Mesenchymal stem cell (in vitro differentiated cells and primary cell): Measurements from ENCODE around the gene BABAM2.

ENCODE experiments used
- DNase-seq: peaks from one replicate; pipeline ENCODE4 v3.0.0-alpha.2; 2013
- H2AFZ ChIP-seq: one replicate; pipeline ENCODE4 v1.6.1; 2013; ENCODE audit warnings: low read depth, mild to moderate bottlenecking, control low read depth, inconsistent platforms, low read length, moderate library complexity
- H2AK5ac ChIP-seq: 2 replicates; pipeline ENCODE4 v1.6.1; 2013; ENCODE audit warnings: low read length, moderate library complexity, mild to moderate bottlenecking, inconsistent platforms; ENCODE audit not compliant: severe bottlenecking
- H2BK120ac ChIP-seq: one replicate; pipeline ENCODE4 v1.6.1; 2013; ENCODE audit warnings: low read depth, mild to moderate bottlenecking, inconsistent platforms, low read length, moderate library complexity
- H2BK12ac ChIP-seq, 2 experiments: one replicate each; pipeline ENCODE4 v1.6.1; 2013; ENCODE audit warnings: inconsistent platforms in 2 of 2, low read length in 2 of 2, mild to moderate bottlenecking in 2 of 2, moderate library complexity in 2 of 2, control low read depth in 1 of 2
- H2BK15ac ChIP-seq: one replicate; pipeline ENCODE4 v1.6.1; 2013; ENCODE audit warnings: mild to moderate bottlenecking, low read depth, inconsistent platforms; ENCODE audit not compliant: poor library complexity, severe bottlenecking
- H2BK5ac ChIP-seq: 2 replicates; pipeline ENCODE4 v1.6.1; 2013; ENCODE audit warnings: low read depth, mild to moderate bottlenecking, low read length, control low read depth, inconsistent platforms; ENCODE audit not compliant: poor library complexity, severe bottlenecking
- H3K14ac ChIP-seq, 2 experiments: one replicate each; pipeline ENCODE4 v1.6.1; 2013; ENCODE audit warnings: inconsistent platforms in 2 of 2, low read length in 2 of 2, control low read depth in 1 of 2, mild to moderate bottlenecking in 1 of 2, moderate library complexity in 1 of 2
- H3K18ac ChIP-seq, 2 experiments: one replicate each; pipeline ENCODE4 v1.6.1; 2013; ENCODE audit warnings: inconsistent platforms in 2 of 2, low read length in 2 of 2, control low read depth in 1 of 2, low read depth in 1 of 2, mild to moderate bottlenecking in 1 of 2
- H3K23ac ChIP-seq, 2 experiments: one replicate each; pipeline ENCODE4 v1.6.1; 2013; ENCODE audit warnings: inconsistent platforms in 2 of 2, low read length in 2 of 2, mild to moderate bottlenecking in 2 of 2, moderate library complexity in 2 of 2, control low read depth in 1 of 2
- H3K27ac ChIP-seq: 2 replicates; pipeline ENCODE4 v1.5.1; 2013; ENCODE audit warnings: mild to moderate bottlenecking, moderate library complexity, low read length, control low read depth, inconsistent platforms; ENCODE audit not compliant: poor library complexity, severe bottlenecking
- H3K27me3 ChIP-seq, 2 experiments: 2 replicates each; pipeline versions ENCODE4 v1.6.1 to v1.7.0; 2013; ENCODE audit warnings: low read length in 2 of 2, mild to moderate bottlenecking in 2 of 2, moderate library complexity in 2 of 2, control low read depth in 1 of 2, inconsistent platforms in 1 of 2; ENCODE audit not compliant: control insufficient read depth in 1 of 2, insufficient read depth in 1 of 2
- H3K36me3 ChIP-seq, 2 experiments: 2 replicates each; pipeline versions ENCODE4 v1.6.1 to v1.7.0; 2013; ENCODE audit warnings: low read length in 2 of 2, control low read depth in 1 of 2, inconsistent platforms in 1 of 2, low read depth in 1 of 2, mild to moderate bottlenecking in 1 of 2; ENCODE audit not compliant: insufficient read depth in 2 of 2, control insufficient read depth in 1 of 2
- H3K4ac ChIP-seq, 2 experiments: one replicate each; pipeline ENCODE4 v1.6.1; 2013; ENCODE audit warnings: inconsistent platforms in 2 of 2, low read length in 2 of 2, mild to moderate bottlenecking in 2 of 2, moderate library complexity in 2 of 2, control low read depth in 1 of 2, low read depth in 1 of 2
- H3K4me1 ChIP-seq: 2 replicates; pipeline ENCODE4 v1.6.1; 2013; ENCODE audit warnings: low read depth, low read length, control low read depth; ENCODE audit not compliant: control insufficient read depth, insufficient read depth
- H3K4me2 ChIP-seq: 2 replicates; pipeline ENCODE4 v1.6.1; 2013; ENCODE audit warnings: low read length, mild to moderate bottlenecking, inconsistent platforms; ENCODE audit not compliant: poor library complexity, severe bottlenecking
- H3K4me3 ChIP-seq, 2 experiments: 2 replicates each; pipeline versions ENCODE4 v1.5.1 to v1.7.0; 2013; ENCODE audit warnings: low read length in 2 of 2, mild to moderate bottlenecking in 2 of 2, control low read depth in 1 of 2, low read depth in 1 of 2; ENCODE audit not compliant: insufficient read depth in 1 of 2
- H3K79me1 ChIP-seq: replicated peaks from 2 replicates; pipeline ENCODE4 v1.6.1; 2013; ENCODE audit warnings: mild to moderate bottlenecking, control low read depth, low read length, inconsistent platforms; ENCODE audit not compliant: poor library complexity, severe bottlenecking
- H3K9ac ChIP-seq: 2 replicates; pipeline ENCODE4 v1.7.0; 2013; ENCODE audit warnings: mild to moderate bottlenecking, low read length, moderate library complexity
- H3K9me3 ChIP-seq: 2 replicates; pipeline ENCODE4 v1.7.0; 2013; ENCODE audit warnings: mild to moderate bottlenecking, low read length; ENCODE audit not compliant: control insufficient read depth
- H4K8ac ChIP-seq: one replicate; pipeline ENCODE4 v1.6.1; 2013; ENCODE audit warnings: inconsistent platforms, mild to moderate bottlenecking, low read length, moderate library complexity
- H4K91ac ChIP-seq: one replicate; pipeline ENCODE4 v1.6.1; 2013; ENCODE audit warnings: mild to moderate bottlenecking, low read length, inconsistent platforms
- whole genome bisulfite sequencing: methylation state at CpG from one replicate; pipeline ENCODE4 v1.1.7; 2013; ENCODE audit warnings: mixed read lengths; 5-methylcytosine and 5-hydroxymethylcytosine counted together

The BABAM2 gene

GRCh38 chr2:28343184-28343942 lies 452.8 kb downstream of the BABAM2 start:
- H3K4ac ChIP-seq = peak overlapping the region in 1 of 2 experiments; percentile 16
- H3K4me3 ChIP-seq = no peak overlapping the region
- peak overlapping the region in 1 of 2 experiments; percentile 23 for H2BK12ac ChIP-seq
- no peaks in the 10 kb centered on the region for H3K79me1 ChIP-seq
- H3K9me3 ChIP-seq = no peaks in the 10 kb centered on the region
- no peak overlapping the region for H2BK5ac ChIP-seq
- H3K23ac ChIP-seq = no peak overlapping the region
- DNase-seq = no peak
- peak overlapping the region; percentile 77 for H3K9ac ChIP-seq
- no peak overlapping the region for H2AFZ ChIP-seq
- no peaks in the 10 kb centered on the region for H3K27me3 ChIP-seq
- H3K18ac ChIP-seq = peak overlapping the region in 1 of 2 experiments; percentile 1
- H4K91ac ChIP-seq = no peak overlapping the region
- peak overlapping the region; percentile 76 for H2BK120ac ChIP-seq
- no peak overlapping the region for H2BK15ac ChIP-seq
- H4K8ac ChIP-seq = no peak overlapping the region
- H3K4me1 ChIP-seq = peaks cover 21% of the 10 kb centered on the region
- H3K4me2 ChIP-seq = no peak overlapping the region
- H2AK5ac ChIP-seq = no peak overlapping the region
- no peak overlapping the region for H3K14ac ChIP-seq
- 77% methylated on average over 3 of the region's 5 CpGs for WGBS
- H3K27ac ChIP-seq = no peak overlapping the region
- H3K36me3 ChIP-seq = peaks cover 3 to 7% of the 10 kb centered on the region in 2 experiments

GRCh38 chr2:28343971-28344715 lies 453.6 kb downstream of the BABAM2 start:
- Histone ChIP-seq H3K4me2 (no peak overlapping the region), H3K27me3 (no peaks in the 10 kb centered on the region), H3K14ac (no peak overlapping the region), H2BK5ac (no peak overlapping the region), H3K27ac (no peak overlapping the region), H2AFZ (no peak overlapping the region), H3K9ac (no peak overlapping the region), H3K4me1 (peaks cover 15% of the 10 kb centered on the region), H3K23ac (no peak overlapping the region), H2BK12ac (peak overlapping the region; percentile 72 to 87), H3K36me3 (peaks cover 3 to 7% of the 10 kb centered on the region in 2 experiments), H3K18ac (peak overlapping the region; percentile 16 to 90), H3K9me3 (no peaks in the 10 kb centered on the region), H4K91ac (peak overlapping the region; percentile 86), H2BK15ac (peak overlapping the region; percentile 95), H3K4me3 (no peak overlapping the region), H3K4ac (peak overlapping the region; percentile 1 to 51), H4K8ac (peak overlapping the region; percentile 15), H2BK120ac (peak overlapping the region; percentile 59), H3K79me1 (no peaks in the 10 kb centered on the region), H2AK5ac (peak overlapping the region; percentile 74)
- whole genome bisulfite sequencing = 85% methylated on average over 20 of the region's 20 CpGs
- no peak for DNase-seq

DNA sequence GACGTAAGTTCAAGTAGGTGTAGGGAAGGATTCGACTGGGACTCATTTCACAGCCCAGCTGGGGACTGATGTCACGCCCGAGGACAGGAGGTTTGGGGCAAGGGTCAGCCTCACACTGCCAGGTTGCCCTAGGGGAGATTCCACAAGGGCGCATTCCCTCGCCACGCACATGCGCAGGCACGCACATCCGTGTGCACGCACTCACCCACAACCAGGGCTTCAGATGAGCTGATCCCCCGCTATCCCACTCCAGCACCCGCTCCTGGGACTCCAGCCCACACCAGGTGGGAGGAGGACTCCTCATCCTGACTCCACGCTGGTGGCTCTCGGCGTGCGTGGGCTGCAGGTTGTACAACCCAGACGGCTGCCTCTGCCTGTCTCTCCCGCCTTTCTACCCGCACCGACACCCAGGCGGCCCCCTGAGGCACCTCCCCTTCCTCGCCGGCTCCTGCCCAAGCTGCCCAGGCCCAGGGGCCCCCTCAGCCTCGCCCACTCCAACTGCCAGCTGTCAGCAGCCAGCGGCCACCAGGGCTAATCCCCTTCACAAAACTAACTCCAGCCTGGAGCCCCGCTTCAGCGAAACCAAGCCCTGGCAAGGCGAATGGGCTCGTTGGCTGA lies 454.3 kb downstream of the BABAM2 start:
- no peak for DNase-seq
- no peak overlapping the region for H2AFZ ChIP-seq
- H2BK15ac ChIP-seq = peak overlapping the region; percentile 41
- H3K79me1 ChIP-seq = no peaks in the 10 kb centered on the region
- H3K36me3 ChIP-seq = no peaks in the 10 kb centered on the region
- no peak overlapping the region for H2BK5ac ChIP-seq
- no peak overlapping the region for H4K8ac ChIP-seq
- WGBS = 95% methylated on average over 30 of the region's 30 CpGs
- H3K4me2 ChIP-seq = no peak overlapping the region
- no peak overlapping the region for H3K23ac ChIP-seq
- no peaks in the 10 kb centered on the region for H3K9me3 ChIP-seq
- no peak overlapping the region for H3K4me3 ChIP-seq
- H3K18ac ChIP-seq = peak overlapping the region; percentile 38 to 63
- H2BK12ac ChIP-seq = peak overlapping the region; percentile 23 to 69
- peak overlapping the region in 1 of 2 experiments; percentile 66 for H3K14ac ChIP-seq
- H3K27ac ChIP-seq = no peak overlapping the region
- no peak overlapping the region for H3K4ac ChIP-seq
- no peak overlapping the region for H3K9ac ChIP-seq
- H4K91ac ChIP-seq = peak overlapping the region; percentile 88
- H2BK120ac ChIP-seq = no peak overlapping the region
- H2AK5ac ChIP-seq = no peak overlapping the region
- H3K4me1 ChIP-seq = peaks cover 12% of the 10 kb centered on the region
- no peaks in the 10 kb centered on the region for H3K27me3 ChIP-seq

DNA sequence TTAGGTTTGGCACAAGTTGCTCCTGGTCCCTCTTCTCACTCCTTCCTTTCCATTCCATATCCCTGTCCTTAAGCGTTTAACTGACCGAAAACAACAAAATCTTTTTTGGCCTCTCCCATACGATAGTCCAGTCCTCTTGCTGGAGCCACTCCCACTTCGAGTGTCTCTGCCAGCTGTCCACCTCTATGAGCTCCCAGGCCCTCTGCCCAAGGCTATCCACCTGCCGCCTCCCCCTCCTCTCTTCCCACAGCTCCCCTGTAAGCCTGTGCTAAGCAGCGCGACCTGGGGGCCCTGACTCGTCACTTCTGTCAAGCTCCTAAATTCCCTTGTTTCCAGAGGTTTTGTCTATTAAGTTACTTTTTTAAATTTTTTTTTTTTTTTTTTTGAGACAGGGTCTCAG lies 455.1 kb downstream of the BABAM2 start:
- no peak for DNase-seq
- H3K9ac ChIP-seq = no peak overlapping the region
- no peaks in the 10 kb centered on the region for H3K36me3 ChIP-seq
- peak overlapping the region; percentile 94 for H2BK15ac ChIP-seq
- no peak overlapping the region for H2AFZ ChIP-seq
- H3K14ac ChIP-seq = no peak overlapping the region
- H2BK5ac ChIP-seq = no peak overlapping the region
- peak overlapping the region; percentile 21 for H4K8ac ChIP-seq
- peak overlapping the region; percentile 34 for H2AK5ac ChIP-seq
- no peaks in the 10 kb centered on the region for H3K27me3 ChIP-seq
- no peak overlapping the region for H3K4me3 ChIP-seq
- peak overlapping the region; percentile 69 to 87 for H2BK12ac ChIP-seq
- H3K79me1 ChIP-seq = no peaks in the 10 kb centered on the region
- WGBS = 86% methylated on average over 5 of the region's 8 CpGs
- H3K9me3 ChIP-seq = no peaks in the 10 kb centered on the region
- peak overlapping the region; percentile 30 to 63 for H3K18ac ChIP-seq
- peaks cover 10% of the 10 kb centered on the region for H3K4me1 ChIP-seq
- no peak overlapping the region for H3K23ac ChIP-seq
- H4K91ac ChIP-seq = peak overlapping the region; percentile 66
- H3K4ac ChIP-seq = no peak overlapping the region
- H2BK120ac ChIP-seq = no peak overlapping the region
- no peak overlapping the region for H3K4me2 ChIP-seq
- no peak overlapping the region for H3K27ac ChIP-seq
